ENCODE measurements around the gene FARP2.

The FARP2 gene

DNA sequence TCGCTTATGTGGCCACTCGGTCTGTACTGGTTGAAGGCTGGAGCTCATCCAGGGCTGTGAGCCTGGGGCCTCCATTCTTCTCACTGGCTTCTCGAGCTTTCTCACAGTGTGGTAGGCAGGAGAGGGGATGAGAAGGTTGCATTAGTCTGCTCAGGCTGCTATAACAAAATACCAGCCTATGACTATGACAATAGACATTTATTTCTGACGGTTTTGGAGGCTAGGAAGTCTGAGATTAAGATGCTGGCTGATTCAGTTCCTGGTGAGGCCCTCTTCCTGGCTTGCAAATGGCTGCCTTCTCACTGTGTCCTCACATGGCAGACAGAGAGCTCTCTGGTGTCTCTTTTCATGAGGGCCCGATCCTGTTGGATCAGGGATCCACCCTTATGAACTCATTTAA is 158.5 kb downstream of the FARP2 start (continued):
- TF ChIP-seq, protein P1, sequence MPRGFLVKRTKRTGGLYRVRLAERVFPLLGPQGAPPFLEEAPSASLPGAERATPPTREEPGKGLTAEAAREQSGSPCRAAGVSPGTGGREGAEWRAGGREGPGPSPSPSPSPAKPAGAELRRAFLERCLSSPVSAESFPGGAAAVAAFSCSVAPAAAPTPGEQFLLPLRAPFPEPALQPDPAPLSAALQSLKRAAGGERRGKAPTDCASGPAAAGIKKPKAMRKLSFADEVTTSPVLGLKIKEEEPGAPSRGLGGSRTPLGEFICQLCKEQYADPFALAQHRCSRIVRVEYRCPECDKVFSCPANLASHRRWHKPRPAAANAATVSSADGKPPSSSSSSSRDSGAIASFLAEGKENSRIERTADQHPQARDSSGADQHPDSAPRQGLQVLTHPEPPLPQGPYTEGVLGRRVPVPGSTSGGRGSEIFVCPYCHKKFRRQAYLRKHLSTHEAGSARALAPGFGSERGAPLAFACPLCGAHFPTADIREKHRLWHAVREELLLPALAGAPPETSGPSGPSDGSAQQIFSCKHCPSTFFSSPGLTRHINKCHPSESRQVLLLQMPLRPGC (tag by site-specific recombination; IDR thresholded peaks at IDR 0.05): no peak
- no peak for TF ChIP-seq ZNF585B (tag by site-specific recombination; IDR thresholded peaks at IDR 0.05)
- TF ChIP-seq ZNF623 (tag by site-specific recombination; IDR thresholded peaks at IDR 0.05): no peak
- no peak for TF ChIP-seq EGR2 (tag by site-specific recombination; IDR thresholded peaks at IDR 0.05; ENCODE audit: low read depth)
- TF ChIP-seq, protein P2, sequence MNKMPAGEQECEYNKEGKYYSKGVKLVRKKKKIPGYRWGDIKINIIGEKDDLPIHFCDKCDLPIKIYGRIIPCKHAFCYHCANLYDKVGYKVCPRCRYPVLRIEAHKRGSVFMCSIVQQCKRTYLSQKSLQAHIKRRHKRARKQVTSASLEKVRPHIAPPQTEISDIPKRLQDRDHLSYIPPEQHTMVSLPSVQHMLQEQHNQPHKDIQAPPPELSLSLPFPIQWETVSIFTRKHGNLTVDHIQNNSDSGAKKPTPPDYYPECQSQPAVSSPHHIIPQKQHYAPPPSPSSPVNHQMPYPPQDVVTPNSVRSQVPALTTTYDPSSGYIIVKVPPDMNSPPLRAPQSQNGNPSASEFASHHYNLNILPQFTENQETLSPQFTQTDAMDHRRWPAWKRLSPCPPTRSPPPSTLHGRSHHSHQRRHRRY (tag by site-specific recombination; IDR thresholded peaks at IDR 0.05): no peak

- CTCF ChIA-PET: interaction anchor here (0.7 to 0.9 kb wide), 2 partner anchors 112 to 144 kb away, joined by 3 to 4 read pairs; no protein-coding TSS in a partner anchor
- no peak overlapping the region for H3K27ac ChIP-seq (ENCODE audit: extremely low read depth, low read depth, low read length)
Observed at GRCh38 chr2:241514986-241515737, 159.1 kb downstream of the FARP2 start.

More at GRCh38 chr2:241514986-241515737, 159.1 kb downstream of the FARP2 start:
- Histone ChIP-seq H3K4me1 (ENCODE audit: control insufficient read depth, insufficient read depth, low read length) (no peaks in the 10 kb centered on the region), H3K36me3 (ENCODE audit: control insufficient read depth in 2 of 2, insufficient read depth in 1 of 2, low read length in 2 of 2) (no peaks in the 10 kb centered on the region; a peak in 1 of 3 replicates), H3K4me3 (ENCODE audit: low read depth, low read length) (no peak overlapping the region), H3K9me3 (ENCODE audit: control insufficient read depth, insufficient read depth, low read depth, low read length) (no peaks in the 10 kb centered on the region)
- POLR2A ChIA-PET: no interaction called here
- no peak for TF ChIP-seq ZNF426 (tag by site-specific recombination; IDR thresholded peaks at IDR 0.05)
- TF ChIP-seq ZNF133 (tag by site-specific recombination; IDR thresholded peaks at IDR 0.05): no peak
- no peak for TF ChIP-seq ZNF274 (IDR thresholded peaks at IDR 0.05; ENCODE audit: low read length)
- no peak for TF ChIP-seq ZNF274 (tag by site-specific recombination; IDR thresholded peaks at IDR 0.05; ENCODE audit: borderline replicate concordance)
- no peak for TF ChIP-seq SP2 (tag by site-specific recombination; IDR thresholded peaks at IDR 0.05)
- TF ChIP-seq ZNF670 (tag by site-specific recombination; IDR thresholded peaks at IDR 0.05; ENCODE audit: low read depth): no peak
- no peak for TF ChIP-seq SCRT2 (tag by site-specific recombination; IDR thresholded peaks at IDR 0.05)
- TF ChIP-seq ZNF175 (tag by site-specific recombination; IDR thresholded peaks at IDR 0.05): no peak
- TF ChIP-seq ZNF473 (tag by site-specific recombination; IDR thresholded peaks at IDR 0.05): no peak
- no peak for TF ChIP-seq ZNF544 (tag by site-specific recombination; IDR thresholded peaks at IDR 0.05)
- TF ChIP-seq ZNF658 (tag by site-specific recombination; IDR thresholded peaks at IDR 0.05): no peak
- no peak for TF ChIP-seq ZNF561 (tag by site-specific recombination; IDR thresholded peaks at IDR 0.05; ENCODE audit: borderline replicate concordance)
- no peak for TF ChIP-seq KLF7 (tag by site-specific recombination; IDR thresholded peaks at IDR 0.05; ENCODE audit: borderline replicate concordance)
- no peak for TF ChIP-seq KLF8 (tag by site-specific recombination; IDR thresholded peaks at IDR 0.05)
- TF ChIP-seq PRDM10 (tag by site-specific recombination; IDR thresholded peaks at IDR 0.05): no peak
- TF ChIP-seq ZNF513 (tag by site-specific recombination; IDR thresholded peaks at IDR 0.05): no peak
- TF ChIP-seq, protein P3, sequence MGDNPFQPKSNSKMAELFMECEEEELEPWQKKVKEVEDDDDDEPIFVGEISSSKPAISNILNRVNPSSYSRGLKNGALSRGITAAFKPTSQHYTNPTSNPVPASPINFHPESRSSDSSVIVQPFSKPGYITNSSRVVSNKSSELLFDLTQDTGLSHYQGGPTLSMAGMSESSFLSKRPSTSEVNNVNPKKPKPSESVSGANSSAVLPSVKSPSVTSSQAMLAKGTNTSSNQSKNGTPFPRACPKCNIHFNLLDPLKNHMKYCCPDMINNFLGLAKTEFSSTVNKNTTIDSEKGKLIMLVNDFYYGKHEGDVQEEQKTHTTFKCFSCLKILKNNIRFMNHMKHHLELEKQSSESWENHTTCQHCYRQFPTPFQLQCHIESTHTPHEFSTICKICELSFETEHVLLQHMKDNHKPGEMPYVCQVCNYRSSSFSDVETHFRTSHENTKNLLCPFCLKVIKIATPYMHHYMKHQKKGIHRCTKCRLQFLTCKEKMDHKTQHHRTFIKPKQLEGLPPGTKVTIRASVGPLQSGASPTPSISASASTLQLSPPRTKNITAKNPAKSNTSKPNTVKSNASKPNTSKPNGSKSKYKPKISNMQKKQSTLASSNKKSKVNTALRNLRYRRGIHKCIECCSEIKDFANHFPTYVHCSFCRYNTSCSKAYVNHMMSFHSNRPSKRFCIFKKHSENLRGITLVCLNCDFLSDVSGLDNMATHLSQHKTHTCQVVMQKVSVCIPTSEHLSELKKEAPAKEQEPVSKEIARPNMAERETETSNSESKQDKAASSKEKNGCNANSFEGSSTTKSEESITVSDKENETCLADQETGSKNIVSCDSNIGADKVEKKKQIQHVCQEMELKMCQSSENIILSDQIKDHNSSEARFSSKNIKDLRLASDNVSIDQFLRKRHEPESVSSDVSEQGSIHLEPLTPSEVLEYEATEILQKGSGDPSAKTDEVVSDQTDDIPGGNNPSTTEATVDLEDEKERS (tag by site-specific recombination; IDR thresholded peaks at IDR 0.05): no peak
- no peak for TF ChIP-seq ZNF596 (tag by site-specific recombination; IDR thresholded peaks at IDR 0.05)
- no peak for TF ChIP-seq ZSCAN16 (tag by site-specific recombination; IDR thresholded peaks at IDR 0.05)

All from HEK293 (cell line).